H1 (cell line): ENCODE results near the gene CAT. TPM values are rescaled to one million over a fixed set of nuclear protein-coding genes. Genes with fewer than 3 reads are reported as not detected.

ENCODE experiments used
- CTCF ChIA-PET: fragments of 300-600 bp; sonication (Branson Sonifier 250); formaldehyde crosslinking; loops from one replicate; lab custom pipeline; 2021; ENCODE audit not compliant: partially characterized antibody; lab: Charles Lee
- POLR2A ChIA-PET: fragments of 300-600 bp; sonication (Branson Sonifier 250); formaldehyde crosslinking; loops from one replicate; lab custom pipeline; 2021; ENCODE audit warnings: inconsistent platforms; ENCODE audit not compliant: partially characterized antibody; lab: Charles Lee
- DNase-seq, 2 experiments: peaks; one replicate each; pipeline versions ENCODE4 v3.0.0 to v3.0.0-alpha.2; 2010 to 2022; ENCODE audit warnings: low spot score in 2 of 2, low read depth in 1 of 2, mixed read lengths in 1 of 2
- FAIRE-seq: peaks from 2 replicates; lab custom pipeline; 2011; peaks lifted over from hg19 to GRCh38; lab: Jason Lieb, UNC
- H2AFZ ChIP-seq: 2 replicates; pipeline ENCODE4 v1.8.1; 2012; ENCODE audit warnings: low read length, inconsistent platforms
- H2AK5ac ChIP-seq: 2 replicates; pipeline ENCODE4 v1.6.1; 2013; ENCODE audit warnings: low read depth, low read length
- H2BK120ac ChIP-seq: replicated peaks from 2 replicates; pipeline ENCODE3; 2013; ENCODE audit warnings: low read depth, low read length, inconsistent platforms
- H2BK12ac ChIP-seq: 2 replicates; pipeline ENCODE4 v1.6.1; 2013; ENCODE audit warnings: low read depth, low read length
- H2BK15ac ChIP-seq: 2 replicates; pipeline ENCODE4 v1.6.1; 2013; ENCODE audit warnings: low read length
- H2BK20ac ChIP-seq: 2 replicates; pipeline ENCODE4 v1.6.1; 2013; ENCODE audit warnings: low read length
- H2BK5ac ChIP-seq: 2 replicates; pipeline ENCODE4 v1.6.1; 2013; ENCODE audit warnings: low read depth, low read length
- H3K14ac ChIP-seq: 2 replicates; pipeline ENCODE4 v1.6.1; 2013; ENCODE audit warnings: inconsistent platforms; ENCODE audit not compliant: insufficient read length
- H3K18ac ChIP-seq: 2 replicates; pipeline ENCODE4 v1.6.1; 2013; ENCODE audit warnings: low read length; ENCODE audit errors: extremely low read depth
- H3K23ac ChIP-seq: 2 replicates; pipeline ENCODE4 v1.6.1; 2013; ENCODE audit warnings: inconsistent platforms; ENCODE audit not compliant: insufficient read length
- H3K23me2 ChIP-seq: 2 replicates; pipeline ENCODE4 v1.6.1; 2013; ENCODE audit warnings: low read depth, low read length
- H3K27ac ChIP-seq: 2 replicates; pipeline ENCODE4 v1.6.1; 2011; ENCODE audit warnings: low read depth, low read length, inconsistent platforms
- H3K27me3 ChIP-seq, 4 experiments: replicated peaks in 1 of 4; 1 replicate in 1 of 4; 2 replicates in 3 of 4; pipeline versions ENCODE4 v1.6.1 to v1.8.1; 2011 to 2013; ENCODE audit warnings: low read length in 3 of 4, mild to moderate bottlenecking in 3 of 4, inconsistent platforms in 2 of 4, mixed read lengths in 2 of 4, moderate library complexity in 1 of 4; ENCODE audit not compliant: control insufficient read depth in 3 of 4, insufficient read depth in 3 of 4; ENCODE audit errors: extremely low read depth in 1 of 4
- H3K36me3 ChIP-seq, 4 experiments: 2 replicates each; pipeline versions ENCODE4 v1.6.1 to v1.8.1; 2011 to 2013; ENCODE audit warnings: mild to moderate bottlenecking in 4 of 4, low read length in 3 of 4, moderate library complexity in 2 of 4, control low read depth in 1 of 4, inconsistent platforms in 1 of 4; ENCODE audit not compliant: insufficient read depth in 4 of 4, control insufficient read depth in 2 of 4
- H3K4ac ChIP-seq: replicated peaks from 2 replicates; pipeline ENCODE3; 2013; ENCODE audit warnings: low read length, low read depth, mixed read lengths, inconsistent platforms; ENCODE audit not compliant: insufficient read length
- H3K4me1 ChIP-seq, 4 experiments: replicated peaks in 1 of 4; 1 replicate in 1 of 4; 2 replicates in 3 of 4; pipeline versions ENCODE4 v1.6.1 to v1.8.1; 2011 to 2013; ENCODE audit warnings: low read length in 3 of 4, inconsistent platforms in 2 of 4, mixed read lengths in 1 of 4; ENCODE audit not compliant: insufficient read depth in 4 of 4, control insufficient read depth in 3 of 4
- H3K4me2 ChIP-seq, 2 experiments: 2 replicates each; pipeline versions ENCODE4 v1.6.1 to v1.8.1; 2011 to 2013; ENCODE audit warnings: low read depth in 2 of 2, low read length in 2 of 2, control low read depth in 1 of 2, inconsistent platforms in 1 of 2, mild to moderate bottlenecking in 1 of 2; ENCODE audit not compliant: insufficient read depth in 1 of 2
- H3K4me3 ChIP-seq, 4 experiments: fragments of 200-600, 300-600 bp in 1 of 4; sonication (generic), shearing (Covaris generic), sonication (Bioruptor Twin) in 1 of 4; 2 replicates each; pipeline versions ENCODE4 v1.5.1 to v1.8.1; 2011 to 2016; ENCODE audit warnings: low read length in 4 of 4, low read depth in 3 of 4, control low read depth in 2 of 4, inconsistent platforms in 2 of 4, mild to moderate bottlenecking in 2 of 4, mixed read lengths in 1 of 4, moderate library complexity in 1 of 4; ENCODE audit not compliant: insufficient read depth in 2 of 4; ENCODE audit errors: extremely low read depth in 1 of 4
- H3K56ac ChIP-seq: replicated peaks from 2 replicates; pipeline ENCODE3; 2013; ENCODE audit warnings: low read depth, mild to moderate bottlenecking, mixed read lengths, low read length, inconsistent platforms; ENCODE audit not compliant: insufficient read length
- H3K79me1 ChIP-seq: 2 replicates; pipeline ENCODE4 v1.6.1; 2013; ENCODE audit warnings: low read depth, low read length, control low read depth
- H3K79me2 ChIP-seq, 2 experiments: 2 replicates each; pipeline versions ENCODE4 v1.6.1 to v1.8.1; 2012 to 2013; ENCODE audit warnings: low read length in 2 of 2, mild to moderate bottlenecking in 2 of 2, inconsistent platforms in 1 of 2; ENCODE audit not compliant: insufficient read depth in 2 of 2, control insufficient read depth in 1 of 2
- H3K9ac ChIP-seq, 4 experiments: replicated peaks in 1 of 4; 1 replicate in 1 of 4; 2 replicates in 3 of 4; pipeline versions ENCODE4 v1.6.1 to v1.8.1; 2011 to 2013; ENCODE audit warnings: low read depth in 3 of 4, low read length in 3 of 4, control low read depth in 2 of 4, mild to moderate bottlenecking in 2 of 4, moderate library complexity in 2 of 4, inconsistent platforms in 1 of 4; ENCODE audit errors: extremely low read depth in 1 of 4
- H3K9me3 ChIP-seq, 2 experiments: 2 replicates each; pipeline versions ENCODE4 v1.6.1 to v1.8.1; 2012 to 2013; ENCODE audit warnings: mild to moderate bottlenecking in 2 of 2, moderate library complexity in 2 of 2, control low read depth in 1 of 2, inconsistent platforms in 1 of 2, low read depth in 1 of 2, low read length in 1 of 2, mixed read lengths in 1 of 2; ENCODE audit not compliant: insufficient read depth in 2 of 2
- H4K20me1 ChIP-seq, 2 experiments: replicated peaks in 1 of 2; 2 replicates each; pipeline versions ENCODE3 to v1.8.1; 2011 to 2013; ENCODE audit warnings: inconsistent platforms in 2 of 2, low read length in 2 of 2, mild to moderate bottlenecking in 1 of 2; ENCODE audit not compliant: insufficient read depth in 2 of 2, control insufficient read depth in 1 of 2
- H4K5ac ChIP-seq: 2 replicates; pipeline ENCODE4 v1.6.1; 2013; ENCODE audit warnings: low read length, low read depth, mixed read lengths, inconsistent platforms; ENCODE audit not compliant: insufficient read length
- H4K8ac ChIP-seq: 2 replicates; pipeline ENCODE4 v1.8.0; 2013; ENCODE audit warnings: mild to moderate bottlenecking, moderate library complexity, low read length, inconsistent platforms; ENCODE audit not compliant: insufficient read depth; ENCODE audit errors: extremely low read depth
- H4K91ac ChIP-seq: replicated peaks from 2 replicates; pipeline ENCODE3; 2013; ENCODE audit warnings: low read length, mixed read lengths, inconsistent platforms; ENCODE audit not compliant: insufficient read length
- BACH1 ChIP-seq: IDR thresholded peaks from 2 replicates; pipeline ENCODE4 v1.6.1; 2012; ENCODE audit warnings: low read length, improper control_type of control experiment
- CBX5 ChIP-seq: fragments of 300-800, 300-1000 bp; sonication (generic); IDR thresholded peaks from 2 replicates; pipeline ENCODE4 v1.7.1; 2016; ENCODE audit warnings: antibody characterized with exemption, low read length, low read depth
- CBX8 ChIP-seq: fragments of 300-800, 300-1000 bp; sonication (generic); IDR thresholded peaks from 2 replicates; pipeline ENCODE4 v1.7.1; 2016; ENCODE audit warnings: low read depth, low read length, borderline replicate concordance
- CEBPB ChIP-seq: IDR thresholded peaks from 2 replicates; pipeline ENCODE4 v1.6.1; 2012; ENCODE audit warnings: low read depth, low read length
- CREB1 ChIP-seq: IDR thresholded peaks from 2 replicates; pipeline ENCODE4 v1.6.1; 2012; ENCODE audit warnings: inconsistent platforms
- EGR1 ChIP-seq: IDR thresholded peaks from 2 replicates; pipeline ENCODE4 v1.6.1; 2011; ENCODE audit warnings: low read depth, low read length, borderline replicate concordance
- FOSL1 ChIP-seq: IDR thresholded peaks from 2 replicates; pipeline ENCODE4 v1.6.1; 2011; ENCODE audit warnings: mild to moderate bottlenecking, low read depth, low read length, moderate library complexity; ENCODE audit not compliant: insufficient read depth
- JUND ChIP-seq: IDR thresholded peaks from 2 replicates; pipeline ENCODE4 v1.6.1; 2011; ENCODE audit warnings: mild to moderate bottlenecking, improper control_type of control experiment, low read length
- KDM1A ChIP-seq: fragments of 200-600, 300-600 bp; sonication (generic); IDR thresholded peaks from 2 replicates; pipeline ENCODE4 v1.7.1; 2016; ENCODE audit warnings: mild to moderate bottlenecking, low read length, borderline replicate concordance
- KDM5A ChIP-seq: fragments of 200-600 bp; IDR thresholded peaks from 2 replicates; pipeline ENCODE4 v1.7.1; 2012; ENCODE audit warnings: mild to moderate bottlenecking, low read length, inconsistent platforms, mixed read lengths
- NANOG ChIP-seq: IDR thresholded peaks from 2 replicates; pipeline ENCODE4 v1.6.1; 2011; ENCODE audit warnings: low read length, low read depth, mild to moderate bottlenecking, inconsistent platforms; ENCODE audit not compliant: insufficient read depth, poor library complexity, severe bottlenecking
- POLR2A ChIP-seq, 2 experiments: IDR thresholded peaks; 1 replicate in 1 of 2; 2 replicates in 1 of 2; pipeline ENCODE4 v1.6.1; 2011; ENCODE audit warnings: low read depth in 2 of 2, low read length in 2 of 2, mild to moderate bottlenecking in 2 of 2; ENCODE audit errors: control extremely low read depth in 1 of 2
- SIRT6 ChIP-seq: IDR thresholded peaks from one replicate; pipeline ENCODE4 v1.7.1; 2012; ENCODE audit warnings: low read length, inconsistent platforms
- SIX5 ChIP-seq: IDR thresholded peaks from 2 replicates; pipeline ENCODE4 v1.6.1; 2011; ENCODE audit warnings: mild to moderate bottlenecking, low read depth, low read length
- ZNF274 ChIP-seq: IDR thresholded peaks from 2 replicates; pipeline ENCODE4 v1.7.0; 2012; ENCODE audit warnings: low read length, borderline replicate concordance; ENCODE audit errors: extremely low read depth
- WGBS, 2 experiments: shearing (Covaris generic) in 1 of 2; methylation state at CpG; one replicate each; pipeline versions ENCODE4 v1.1.6 to v1.1.7; 2013 to 2015; ENCODE audit warnings: low lambda C conversion rate in 2 of 2, mixed read lengths in 2 of 2, inconsistent platforms in 1 of 2, low coverage in 1 of 2, missing lambda C conversion rate in 1 of 2; ENCODE audit not compliant: insufficient replicate concordance in 2 of 2, insufficient coverage in 1 of 2, insufficient read length in 1 of 2; ENCODE audit errors: extremely low coverage in 1 of 2, missing lambda C conversion rate in 1 of 2; 5-methylcytosine and 5-hydroxymethylcytosine counted together
- polyA plus RNA-seq, 7 experiments: library from polyadenylated mRNA; depleted of rRNA in 3 of 7; stranded (reverse) in 5 of 7; unstranded in 2 of 7; fragments of >200 nt in 5 of 7; fragments of 200-250 nt in 2 of 7; gene quantifications; 1 replicate in 5 of 7; 2 replicates in 1 of 7; 4 replicates in 1 of 7; pipeline versions ENCODE4 v1.2.1 to v1.2.3, GENCODE V29; 2011 to 2013; ENCODE audit warnings: missing spikeins in 2 of 7, mixed read lengths in 2 of 7
- total RNA-seq: library from RNA; stranded (reverse); fragmentation: NEBNext Ultra II Directional; extraction: Animal tissue kit (Norgen Biotek cat#: 25700); gene quantifications from 2 replicates; pipeline ENCODE4 v1.2.1, GENCODE V29; 2021
- TF ChIP-seq, protein P1 (sequence below): IDR thresholded peaks from 2 replicates; pipeline ENCODE4 v1.6.1; 2011; ENCODE audit warnings: low read depth, mild to moderate bottlenecking, low read length; ENCODE audit not compliant: insufficient read depth

CAT gene
- total and polyA plus RNA-seq, 2 of the 8 experiments (the other 6 are each of a cell fraction or from before 2014, with no cell fraction given): 9.6 to 15.0 TPM

- no peaks in the 10 kb centered on the region for H3K4me1 ChIP-seq
- FAIRE-seq (no peak), DNase-seq (no peak)
- H3K4me2 ChIP-seq: no peak overlapping the region
- no peak overlapping the region for H4K5ac ChIP-seq
- POLR2A ChIA-PET: interaction anchor here (0.9 kb wide), 1 partner anchor 9 kb away, joined by 3 read pairs; no protein-coding TSS in a partner anchor
- no peak overlapping the region for H3K56ac ChIP-seq
- H3K23me2 ChIP-seq: no peaks in the 10 kb centered on the region
- no peak overlapping the region for H3K4ac ChIP-seq
- H4K20me1 ChIP-seq: no peaks in the 10 kb centered on the region
- no peak overlapping the region for H4K91ac ChIP-seq
- no peak overlapping the region for H2BK5ac ChIP-seq
- H3K79me2 ChIP-seq: no peaks in the 10 kb centered on the region
- no peak overlapping the region for H3K27ac ChIP-seq
- no peak overlapping the region for H3K4me3 ChIP-seq
- H4K8ac ChIP-seq: no peak overlapping the region
- H3K23ac ChIP-seq: no peak overlapping the region
- no peaks in the 10 kb centered on the region for H3K79me1 ChIP-seq
- 72% methylated on average over 3 of the region's 3 CpGs; no CpG with 5 or more reads in 1 of the 2 experiments for WGBS, 2 experiments
- H3K9ac ChIP-seq: no peak overlapping the region
- no peaks in the 10 kb centered on the region for H3K27me3 ChIP-seq
- CTCF ChIA-PET: interaction anchor here (0.9 kb wide), 1 partner anchor 9 kb away, joined by 4 read pairs; no protein-coding TSS in a partner anchor
- no peak overlapping the region for H2AK5ac ChIP-seq
- no peak overlapping the region for H2BK120ac ChIP-seq
- H3K9me3 ChIP-seq: no peaks in the 10 kb centered on the region
- H3K18ac ChIP-seq: no peak overlapping the region
- H2BK15ac ChIP-seq: no peak overlapping the region
- H3K14ac ChIP-seq: no peak overlapping the region
- H2AFZ ChIP-seq: no peak overlapping the region
- H3K36me3 ChIP-seq: no peaks in the 10 kb centered on the region
- no peak overlapping the region for H2BK12ac ChIP-seq
- H2BK20ac ChIP-seq: no peak overlapping the region
- TF ChIP-seq FOSL1 (no peak), KDM1A (no peak), SIX5 (no peak), EGR1 (no peak), ZNF274 (no peak), CEBPB (no peak), KDM5A (no peak), SIRT6 (no peak), CBX8 (no peak), JUND (no peak), CBX5 (no peak), BACH1 (no peak), CREB1 (no peak), NANOG (no peak), POLR2A (IDR thresholded peaks at IDR 0.05; ENCODE audit: control extremely low read depth in 1 of 2, low read depth in 2 of 2, low read length in 2 of 2) (no peak)
- TF ChIP-seq, protein P1, sequence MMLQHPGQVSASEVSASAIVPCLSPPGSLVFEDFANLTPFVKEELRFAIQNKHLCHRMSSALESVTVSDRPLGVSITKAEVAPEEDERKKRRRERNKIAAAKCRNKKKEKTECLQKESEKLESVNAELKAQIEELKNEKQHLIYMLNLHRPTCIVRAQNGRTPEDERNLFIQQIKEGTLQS: no peak
These were observed 12.0 kb upstream of the CAT start for GRCh38 chr11:34426766-34427185.
